SK-N-SH (cell line): ENCODE data around the gene MAN2B1.

Experiments
- EP300 ChIP-seq, 2 experiments: IDR thresholded peaks; 2 replicates each; pipeline versions ENCODE4 v1.4.0 to v1.6.1; 2012; ENCODE audit warnings: borderline replicate concordance in 1 of 2, low read depth in 1 of 2, low read length in 1 of 2
- FOXM1 ChIP-seq: IDR thresholded peaks from 2 replicates; pipeline ENCODE4 v1.4.0; 2012; ENCODE audit warnings: low read depth, mild to moderate bottlenecking
- MEF2A ChIP-seq: IDR thresholded peaks from 2 replicates; pipeline ENCODE4 v1.4.0; 2012; ENCODE audit warnings: low read depth, borderline replicate concordance
- NFIC ChIP-seq: IDR thresholded peaks from 2 replicates; pipeline ENCODE4 v1.4.0; 2012; ENCODE audit warnings: borderline replicate concordance
- POLR2AphosphoS5 ChIP-seq: IDR thresholded peaks from 2 replicates; pipeline ENCODE4 v1.6.1; 2012; ENCODE audit warnings: low read depth, low read length
- RAD21 ChIP-seq: IDR thresholded peaks from 2 replicates; pipeline ENCODE4 v1.6.1; 2012; ENCODE audit warnings: mild to moderate bottlenecking, low read length
- SIN3A ChIP-seq: IDR thresholded peaks from 2 replicates; pipeline ENCODE4 v1.6.1; 2012; ENCODE audit warnings: low read depth, mild to moderate bottlenecking, low read length, moderate library complexity, borderline replicate concordance
- TCF12 ChIP-seq: IDR thresholded peaks from 2 replicates; pipeline ENCODE4 v1.4.0; 2012
- TF ChIP-seq, protein P1 (sequence below): fragments of 200-600 bp; sonication (generic); IDR thresholded peaks from 2 replicates; pipeline ENCODE4 v1.6.1; 2017; ENCODE audit warnings: antibody characterized with exemption, mild to moderate bottlenecking, moderate library complexity
- TF ChIP-seq, protein P2 (sequence below): IDR thresholded peaks from 2 replicates; pipeline ENCODE4 v1.6.1; 2012; ENCODE audit warnings: mild to moderate bottlenecking, low read depth, low read length, moderate library complexity
- TF ChIP-seq, protein P3 (sequence below): IDR thresholded peaks from 2 replicates; pipeline ENCODE4 v1.4.0; 2012; ENCODE audit warnings: low read depth, borderline replicate concordance

DNA sequence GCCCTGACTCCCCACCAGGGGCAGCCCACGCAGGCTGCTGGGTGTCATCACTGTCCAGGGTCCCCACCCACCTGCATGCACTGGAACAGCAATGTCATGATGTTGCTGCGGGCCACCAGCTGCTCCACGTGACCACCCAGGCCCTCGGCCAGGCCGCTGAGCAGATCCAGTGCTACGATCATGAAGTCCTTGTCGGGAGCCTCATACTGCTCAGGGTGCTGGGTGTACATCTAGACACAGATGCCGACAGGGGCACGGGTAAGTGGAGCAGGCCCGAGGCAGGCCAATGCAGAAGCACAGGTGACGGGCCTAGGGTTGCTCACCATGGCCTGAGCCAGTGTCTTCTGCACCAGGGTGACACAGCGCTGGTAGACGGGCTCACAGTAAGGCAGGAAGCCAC is 38.6 kb upstream of the MAN2B1 start:
- TF ChIP-seq, protein P1, sequence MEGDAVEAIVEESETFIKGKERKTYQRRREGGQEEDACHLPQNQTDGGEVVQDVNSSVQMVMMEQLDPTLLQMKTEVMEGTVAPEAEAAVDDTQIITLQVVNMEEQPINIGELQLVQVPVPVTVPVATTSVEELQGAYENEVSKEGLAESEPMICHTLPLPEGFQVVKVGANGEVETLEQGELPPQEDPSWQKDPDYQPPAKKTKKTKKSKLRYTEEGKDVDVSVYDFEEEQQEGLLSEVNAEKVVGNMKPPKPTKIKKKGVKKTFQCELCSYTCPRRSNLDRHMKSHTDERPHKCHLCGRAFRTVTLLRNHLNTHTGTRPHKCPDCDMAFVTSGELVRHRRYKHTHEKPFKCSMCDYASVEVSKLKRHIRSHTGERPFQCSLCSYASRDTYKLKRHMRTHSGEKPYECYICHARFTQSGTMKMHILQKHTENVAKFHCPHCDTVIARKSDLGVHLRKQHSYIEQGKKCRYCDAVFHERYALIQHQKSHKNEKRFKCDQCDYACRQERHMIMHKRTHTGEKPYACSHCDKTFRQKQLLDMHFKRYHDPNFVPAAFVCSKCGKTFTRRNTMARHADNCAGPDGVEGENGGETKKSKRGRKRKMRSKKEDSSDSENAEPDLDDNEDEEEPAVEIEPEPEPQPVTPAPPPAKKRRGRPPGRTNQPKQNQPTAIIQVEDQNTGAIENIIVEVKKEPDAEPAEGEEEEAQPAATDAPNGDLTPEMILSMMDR, result no peak
- TF ChIP-seq SIN3A, result no peak
- TF ChIP-seq POLR2AphosphoS5, result no peak
- TF ChIP-seq, protein P2, sequence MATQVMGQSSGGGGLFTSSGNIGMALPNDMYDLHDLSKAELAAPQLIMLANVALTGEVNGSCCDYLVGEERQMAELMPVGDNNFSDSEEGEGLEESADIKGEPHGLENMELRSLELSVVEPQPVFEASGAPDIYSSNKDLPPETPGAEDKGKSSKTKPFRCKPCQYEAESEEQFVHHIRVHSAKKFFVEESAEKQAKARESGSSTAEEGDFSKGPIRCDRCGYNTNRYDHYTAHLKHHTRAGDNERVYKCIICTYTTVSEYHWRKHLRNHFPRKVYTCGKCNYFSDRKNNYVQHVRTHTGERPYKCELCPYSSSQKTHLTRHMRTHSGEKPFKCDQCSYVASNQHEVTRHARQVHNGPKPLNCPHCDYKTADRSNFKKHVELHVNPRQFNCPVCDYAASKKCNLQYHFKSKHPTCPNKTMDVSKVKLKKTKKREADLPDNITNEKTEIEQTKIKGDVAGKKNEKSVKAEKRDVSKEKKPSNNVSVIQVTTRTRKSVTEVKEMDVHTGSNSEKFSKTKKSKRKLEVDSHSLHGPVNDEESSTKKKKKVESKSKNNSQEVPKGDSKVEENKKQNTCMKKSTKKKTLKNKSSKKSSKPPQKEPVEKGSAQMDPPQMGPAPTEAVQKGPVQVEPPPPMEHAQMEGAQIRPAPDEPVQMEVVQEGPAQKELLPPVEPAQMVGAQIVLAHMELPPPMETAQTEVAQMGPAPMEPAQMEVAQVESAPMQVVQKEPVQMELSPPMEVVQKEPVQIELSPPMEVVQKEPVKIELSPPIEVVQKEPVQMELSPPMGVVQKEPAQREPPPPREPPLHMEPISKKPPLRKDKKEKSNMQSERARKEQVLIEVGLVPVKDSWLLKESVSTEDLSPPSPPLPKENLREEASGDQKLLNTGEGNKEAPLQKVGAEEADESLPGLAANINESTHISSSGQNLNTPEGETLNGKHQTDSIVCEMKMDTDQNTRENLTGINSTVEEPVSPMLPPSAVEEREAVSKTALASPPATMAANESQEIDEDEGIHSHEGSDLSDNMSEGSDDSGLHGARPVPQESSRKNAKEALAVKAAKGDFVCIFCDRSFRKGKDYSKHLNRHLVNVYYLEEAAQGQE, result no peak
- TF ChIP-seq NFIC, result no peak
- no peak for TF ChIP-seq MEF2A
- TF ChIP-seq TCF12, result no peak
- no peak for TF ChIP-seq FOXM1
- TF ChIP-seq EP300 (IDR thresholded peaks at IDR 0.05; ENCODE audit: borderline replicate concordance in 1 of 2, low read depth in 1 of 2, low read length in 1 of 2), result no peak
- TF ChIP-seq, protein P3, sequence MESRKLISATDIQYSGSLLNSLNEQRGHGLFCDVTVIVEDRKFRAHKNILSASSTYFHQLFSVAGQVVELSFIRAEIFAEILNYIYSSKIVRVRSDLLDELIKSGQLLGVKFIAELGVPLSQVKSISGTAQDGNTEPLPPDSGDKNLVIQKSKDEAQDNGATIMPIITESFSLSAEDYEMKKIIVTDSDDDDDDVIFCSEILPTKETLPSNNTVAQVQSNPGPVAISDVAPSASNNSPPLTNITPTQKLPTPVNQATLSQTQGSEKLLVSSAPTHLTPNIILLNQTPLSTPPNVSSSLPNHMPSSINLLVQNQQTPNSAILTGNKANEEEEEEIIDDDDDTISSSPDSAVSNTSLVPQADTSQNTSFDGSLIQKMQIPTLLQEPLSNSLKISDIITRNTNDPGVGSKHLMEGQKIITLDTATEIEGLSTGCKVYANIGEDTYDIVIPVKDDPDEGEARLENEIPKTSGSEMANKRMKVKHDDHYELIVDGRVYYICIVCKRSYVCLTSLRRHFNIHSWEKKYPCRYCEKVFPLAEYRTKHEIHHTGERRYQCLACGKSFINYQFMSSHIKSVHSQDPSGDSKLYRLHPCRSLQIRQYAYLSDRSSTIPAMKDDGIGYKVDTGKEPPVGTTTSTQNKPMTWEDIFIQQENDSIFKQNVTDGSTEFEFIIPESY, result no peak
- no peak for TF ChIP-seq RAD21
